Measurements from ENCODE around the gene NADK2. TPM values are rescaled to one million over a fixed set of nuclear protein-coding genes. Genes with fewer than 3 reads are reported as not detected.

NADK2 gene
- total and polyA plus RNA-seq, 10 of the 15 experiments (the other 5 are each of a cell fraction or from before 2014, with no cell fraction given) = 2.4 to 9.0 (median 6.3) TPM

GRCh38 chr5:36156121-36156601 is 85.6 kb downstream of the NADK2 start:
- intact Hi-C loops (cut with micrococcal nuclease; ENCODE audit: unreplicated experiment) = loop anchor here (10.0 kb wide), 2 partner anchors 719 to 1231 kb away; partner anchors contain the start of genes DNAJC21 and NIPBL
- SMC1A ChIA-PET (ENCODE audit: uncharacterized antibody, unreplicated experiment) = interaction anchor here (1.3 to 5.5 kb wide), 2 partner anchors 11 to 21 kb away, joined by 6 to 23 read pairs; no protein-coding TSS in a partner anchor
- Histone ChIP-seq H3K4me3 (no peak overlapping the region), H3K27me3 (replicated peaks in 1 of 2; ENCODE audit: control insufficient read depth in 2 of 2, insufficient read depth in 2 of 2, low read length in 1 of 2) (no peaks in the 10 kb centered on the region), H4K20me1 (ENCODE audit: control insufficient read depth, insufficient read depth) (no peaks in the 10 kb centered on the region), H3K9ac (ENCODE audit: control insufficient read depth, insufficient read depth, low read length) (no peak overlapping the region), H3K4me2 (ENCODE audit: control insufficient read depth, insufficient read depth) (no peak overlapping the region; the same call in 1 of the 2 replicates), H3K9me3 (replicated peaks; ENCODE audit: control insufficient read depth, insufficient read depth, low read length) (no peaks in the 10 kb centered on the region), H3K27ac (ENCODE audit: control insufficient read depth, insufficient read depth) (no peak overlapping the region), H3K4me1 (ENCODE audit: control insufficient read depth, insufficient read depth, low read length) (0 out of 2 replicates have a peak, but pooled peaks cover 4% of the 10 kb centered on the region), H3K36me3 (ENCODE audit: control insufficient read depth in 2 of 2, insufficient read depth in 2 of 2, low read length in 1 of 2) (peaks cover 0 to 2% of the 10 kb centered on the region in 2 experiments; a peak in 3 of 4 replicates), H3K79me2 (ENCODE audit: control insufficient read depth, insufficient read depth, low read length) (peaks cover 31% of the 10 kb centered on the region), H2AFZ (ENCODE audit: control insufficient read depth, low read depth, low read length) (no peak overlapping the region)
- 91% methylated on average over 4 of the region's 4 CpGs for WGBS (ENCODE audit: insufficient coverage, insufficient replicate concordance, low lambda C conversion rate, missing lambda C conversion rate)
- ATAC-seq (no peak), FAIRE-seq (no peak), DNase-seq (ENCODE audit: low read depth, low spot score) (no peak)
- TF ChIP-seq EGR1 (IDR thresholded peaks at IDR 0.05; ENCODE audit: borderline replicate concordance in 1 of 2, low read depth in 2 of 2, low read length in 2 of 2) = no peak
- no peak for TF ChIP-seq SMARCA5 (IDR thresholded peaks at IDR 0.05)
- no peak for TF ChIP-seq POLR2AphosphoS5 (IDR thresholded peaks at IDR 0.05; ENCODE audit: low read length)
- TF ChIP-seq TCF12 (IDR thresholded peaks at IDR 0.05; ENCODE audit: low read depth, low read length) = no peak
- no peak for TF ChIP-seq CHD1 (IDR thresholded peaks at IDR 0.05; ENCODE audit: low read depth, low read length)
- TF ChIP-seq NBN (IDR thresholded peaks at IDR 0.05) = no peak
- no peak for TF ChIP-seq BHLHE40 (IDR thresholded peaks at IDR 0.05; ENCODE audit: borderline replicate concordance in 1 of 2, low read depth in 2 of 2, low read length in 1 of 2)
- no peak for TF ChIP-seq SREBF2 (IDR thresholded peaks at IDR 0.05; ENCODE audit: low read length)
- no peak for TF ChIP-seq IKZF2 (IDR thresholded peaks at IDR 0.05)
- TF ChIP-seq RBBP5 (conservative IDR thresholded peaks at IDR 0.05) = no peak
- TF ChIP-seq BACH1 (IDR thresholded peaks at IDR 0.05; ENCODE audit: borderline replicate concordance) = no peak
- POLR2A ChIA-PET = interaction anchor here (0.9 to 1.0 kb wide), 2 partner anchors 21 to 77 kb away, joined by 3 read pairs; no protein-coding TSS in a partner anchor
- BruUV-seq (replicated peaks) = no TSS peak
- CTCF ChIA-PET = interaction anchor here (0.7 to 1.3 kb wide), 5 partner anchors 10 to 77 kb away, joined by 3 to 5 read pairs (median 4); no protein-coding TSS in a partner anchor
- in situ Hi-C loops (cut with MboI) = no loop called here
- RAD21 ChIA-PET (ENCODE audit: unreplicated experiment) = interaction anchor here (1.6 kb wide), 1 partner anchor 22 kb away, joined by 3 read pairs; no protein-coding TSS in a partner anchor
